HepG2 (cell line): Measurements from ENCODE around the gene NRL. TPM values are rescaled to one million over a fixed set of nuclear protein-coding genes. Genes with fewer than 3 reads are reported as not detected.

ENCODE experiments used
- CBFB ChIP-seq: sonication (generic); formaldehyde crosslinking; IDR thresholded peaks from 2 replicates; pipeline ENCODE4 v1.4.0; 2020; ENCODE audit warnings: missing genetic modification reagents
- FOXP4 ChIP-seq: sonication (generic); formaldehyde crosslinking; IDR thresholded peaks from 2 replicates; pipeline ENCODE4 v1.4.0; 2020; ENCODE audit warnings: missing genetic modification reagents
- GPN1 ChIP-seq: sonication (generic); formaldehyde crosslinking; IDR thresholded peaks from 2 replicates; pipeline ENCODE4 v1.5.1; 2020; ENCODE audit warnings: missing genetic modification reagents, borderline replicate concordance
- HBP1 ChIP-seq: IDR thresholded peaks from 2 replicates; pipeline ENCODE4 v1.6.1; 2016; ENCODE audit warnings: low read depth, control low read depth
- IKZF4 ChIP-seq: sonication (generic); formaldehyde crosslinking; IDR thresholded peaks from 2 replicates; pipeline ENCODE4 v1.5.1; 2020; ENCODE audit warnings: borderline replicate concordance, mild to moderate bottlenecking, low read depth, missing genetic modification reagents; ENCODE audit errors: not compliant biosample characterization
- IKZF5 ChIP-seq: IDR thresholded peaks from 2 replicates; pipeline ENCODE4 v1.6.1; 2018; ENCODE audit warnings: missing genetic modification reagents, mild to moderate bottlenecking, missing compliant biosample characterization
- JUNB ChIP-seq: sonication (generic); formaldehyde crosslinking; IDR thresholded peaks from 2 replicates; pipeline ENCODE4 v1.8.0; 2022; ENCODE audit warnings: missing genetic modification reagents, mild to moderate bottlenecking, borderline replicate concordance
- MAF1 ChIP-seq: sonication (generic); formaldehyde crosslinking; IDR thresholded peaks from 2 replicates; pipeline ENCODE4 v1.5.0; 2020; ENCODE audit warnings: missing genetic modification reagents, borderline replicate concordance
- MED13 ChIP-seq: sonication (generic); formaldehyde crosslinking; IDR thresholded peaks from 2 replicates; pipeline ENCODE4 v1.5.0; 2020; ENCODE audit warnings: missing genetic modification reagents
- MYPOP ChIP-seq: sonication (generic); formaldehyde crosslinking; IDR thresholded peaks from 2 replicates; pipeline ENCODE4 v1.8.1; 2023; ENCODE audit warnings: mild to moderate bottlenecking, moderate library complexity, missing genetic modification reagents
- NFIC ChIP-seq: IDR thresholded peaks from 2 replicates; pipeline ENCODE4 v1.6.1; 2012; ENCODE audit warnings: mild to moderate bottlenecking, low read length, inconsistent platforms
- NFKB2 ChIP-seq: sonication (generic); formaldehyde crosslinking; IDR thresholded peaks from 2 replicates; pipeline ENCODE4 v1.4.0; 2020; ENCODE audit warnings: missing genetic modification reagents, borderline replicate concordance
- POLR2AphosphoS5 ChIP-seq: IDR thresholded peaks from 2 replicates; pipeline ENCODE4 v1.6.1; 2012; ENCODE audit warnings: low read depth, low read length
- RARA ChIP-seq: IDR thresholded peaks from 2 replicates; pipeline ENCODE4 v1.6.1; 2016; ENCODE audit warnings: missing genetic modification reagents, missing compliant biosample characterization
- SETDB1 ChIP-seq: sonication (generic); formaldehyde crosslinking; IDR thresholded peaks from 2 replicates; pipeline ENCODE4 v1.5.1; 2020; ENCODE audit warnings: missing genetic modification reagents, mild to moderate bottlenecking, borderline replicate concordance
- TSC22D2 ChIP-seq: sonication (generic); formaldehyde crosslinking; IDR thresholded peaks from 2 replicates; pipeline ENCODE4 v1.5.1; 2020; ENCODE audit warnings: missing genetic modification reagents, mild to moderate bottlenecking, borderline replicate concordance
- ZFYVE20 ChIP-seq: sonication (generic); formaldehyde crosslinking; IDR thresholded peaks from 2 replicates; pipeline ENCODE4 v1.8.0; 2023; ENCODE audit warnings: low read depth, mild to moderate bottlenecking, moderate library complexity, missing genetic modification reagents, borderline replicate concordance
- ZKSCAN8 ChIP-seq: IDR thresholded peaks from 2 replicates; pipeline ENCODE4 v1.6.1; 2016; ENCODE audit warnings: borderline replicate concordance, missing genetic modification reagents, missing compliant biosample characterization
- ZNF124 ChIP-seq: sonication (generic); formaldehyde crosslinking; IDR thresholded peaks from 2 replicates; pipeline ENCODE4 v1.4.0; 2020; ENCODE audit warnings: missing genetic modification reagents
- ZNF775 ChIP-seq: sonication (generic); formaldehyde crosslinking; IDR thresholded peaks from 2 replicates; pipeline ENCODE4 v1.4.0; 2020; ENCODE audit warnings: missing genetic modification reagents, mild to moderate bottlenecking, moderate library complexity, borderline replicate concordance
- ZXDC ChIP-seq: sonication (generic); formaldehyde crosslinking; IDR thresholded peaks from 2 replicates; pipeline ENCODE4 v1.5.0; 2020; ENCODE audit warnings: mild to moderate bottlenecking, missing genetic modification reagents
- polyA plus RNA-seq, 8 experiments: library from polyadenylated mRNA; depleted of rRNA in 3 of 8; stranded (reverse) in 7 of 8; unstranded in 1 of 8; fragments of >200 nt; fragmentation: Illumina TruSeq in 4 of 8; extraction: Trizol in 4 of 8; gene quantifications; 2 replicates each; pipeline versions ENCODE4 v1.2.1 to v1.2.3, GENCODE V29; 2011 to 2016; ENCODE audit warnings: low read depth in 4 of 8, missing spikeins in 1 of 8, mixed read lengths in 1 of 8; ENCODE audit not compliant: insufficient read depth in 1 of 8
- total RNA-seq, 5 experiments: library from RNA; depleted of rRNA; stranded (reverse); fragments of >200 nt; fragmentation: Illumina TruSeq; extraction: Trizol; gene quantifications; 2 replicates each; pipeline ENCODE4 v1.2.3, GENCODE V29; 2016; ENCODE audit warnings: low read depth in 1 of 5

NRL gene
- total and polyA plus RNA-seq, 2 of the 13 experiments (the other 11 are each of a cell fraction or from before 2014, with no cell fraction given), result 2.5 to 4.7 TPM

GRCh38 chr14:24138396-24139271, 23.9 kb upstream of the NRL start (continued):
- no peak for TF ChIP-seq HBP1
- TF ChIP-seq ZNF775 (CRISPR knock-in tag), result no peak
- TF ChIP-seq CBFB, result no peak
- no peak for TF ChIP-seq MED13 (CRISPR knock-in tag)
- 0 out of 2 replicates have a peak, but pooled peaks have one; percentile 1 for TF ChIP-seq IKZF5 (CRISPR knock-in tag)
- TF ChIP-seq ZXDC (CRISPR knock-in tag), result no peak
- no peak for TF ChIP-seq ZKSCAN8 (CRISPR knock-in tag)
- peak; percentile 19 for TF ChIP-seq POLR2AphosphoS5
- TF ChIP-seq IKZF4 (CRISPR knock-in tag), result peak; percentile 79
- no peak for TF ChIP-seq ZNF124 (CRISPR knock-in tag)
- TF ChIP-seq SETDB1, result no peak
- TF ChIP-seq GPN1 (CRISPR knock-in tag), result peak; percentile 61; the same call in 1 of the 2 replicates
- TF ChIP-seq JUNB, result no peak
- no peak for TF ChIP-seq MAF1 (CRISPR knock-in tag)
- TF ChIP-seq NFIC, result no peak
- TF ChIP-seq FOXP4 (CRISPR knock-in tag), result no peak
- TF ChIP-seq MYPOP (CRISPR knock-in tag), result no peak
- TF ChIP-seq ZFYVE20, result no peak
- TF ChIP-seq TSC22D2, result no peak
- TF ChIP-seq RARA (CRISPR knock-in tag), result peak; percentile 35; the same call in 1 of the 2 replicates
- TF ChIP-seq NFKB2 (CRISPR knock-in tag), result no peak
